H9 (cell line): ENCODE measurements around the gene SPATA19. TPM values are rescaled to one million over a fixed set of nuclear protein-coding genes. Genes with fewer than 3 reads are reported as not detected.

ENCODE experiments used
- DNase-seq: peaks from one replicate; pipeline ENCODE4 v3.0.0-alpha.2; 2017
- H2AFZ ChIP-seq: one replicate; pipeline ENCODE4 v1.6.1; 2013; ENCODE audit warnings: mild to moderate bottlenecking, low read length, control low read depth, moderate library complexity
- H2AK5ac ChIP-seq: 2 replicates; pipeline ENCODE4 v1.6.1; 2013; ENCODE audit warnings: low read length, control low read depth, mixed read lengths; ENCODE audit not compliant: insufficient read length
- H2BK120ac ChIP-seq: one replicate; pipeline ENCODE4 v1.6.1; 2013; ENCODE audit warnings: low read depth, mild to moderate bottlenecking, low read length, control low read depth, inconsistent platforms; ENCODE audit not compliant: poor library complexity, severe bottlenecking
- H2BK12ac ChIP-seq: 2 replicates; pipeline ENCODE4 v1.6.1; 2013; ENCODE audit warnings: low read length, control low read depth, mixed read lengths, low read depth; ENCODE audit not compliant: insufficient read length
- H2BK15ac ChIP-seq: 2 replicates; pipeline ENCODE4 v1.6.1; 2013; ENCODE audit warnings: low read depth, low read length, control low read depth
- H2BK20ac ChIP-seq: one replicate; pipeline ENCODE4 v1.6.1; 2013; ENCODE audit warnings: low read depth, mild to moderate bottlenecking, low read length, control low read depth, inconsistent platforms; ENCODE audit not compliant: poor library complexity, severe bottlenecking
- H2BK5ac ChIP-seq: 2 replicates; pipeline ENCODE4 v1.6.1; 2013; ENCODE audit warnings: low read length, control low read depth, mixed read lengths; ENCODE audit not compliant: insufficient read length
- H3K14ac ChIP-seq: 2 replicates; pipeline ENCODE4 v1.6.1; 2013; ENCODE audit warnings: low read length, control low read depth; ENCODE audit not compliant: insufficient read depth
- H3K18ac ChIP-seq: 2 replicates; pipeline ENCODE4 v1.6.1; 2013; ENCODE audit warnings: low read depth, mild to moderate bottlenecking, mixed read lengths, low read length, control low read depth; ENCODE audit not compliant: insufficient read length
- H3K23ac ChIP-seq: 2 replicates; pipeline ENCODE4 v1.6.1; 2013; ENCODE audit warnings: low read length, control low read depth, mixed read lengths, low read depth; ENCODE audit not compliant: insufficient read length
- H3K23me2 ChIP-seq: 2 replicates; pipeline ENCODE4 v1.6.1; 2013; ENCODE audit warnings: low read depth, mild to moderate bottlenecking, mixed read lengths, low read length, control low read depth; ENCODE audit not compliant: insufficient read length, poor library complexity, severe bottlenecking
- H3K27ac ChIP-seq: 2 replicates; pipeline ENCODE4 v1.5.1; 2013; ENCODE audit warnings: low read length, control low read depth, mixed read lengths, low read depth; ENCODE audit not compliant: insufficient read length
- H3K27me3 ChIP-seq: 2 replicates; pipeline ENCODE4 v1.6.1; 2013; ENCODE audit warnings: low read length, control low read depth, inconsistent platforms; ENCODE audit not compliant: insufficient read depth
- H3K4ac ChIP-seq: 2 replicates; pipeline ENCODE4 v1.6.1; 2013; ENCODE audit warnings: low read depth, mild to moderate bottlenecking, control low read depth, inconsistent platforms, low read length, moderate library complexity
- H3K4me1 ChIP-seq: 2 replicates; pipeline ENCODE4 v1.6.1; 2013; ENCODE audit warnings: low read length, control low read depth, inconsistent platforms; ENCODE audit not compliant: insufficient read depth
- H3K4me2 ChIP-seq: 2 replicates; pipeline ENCODE4 v1.6.1; 2013; ENCODE audit warnings: low read length, control low read depth, mixed read lengths; ENCODE audit not compliant: insufficient read length, insufficient read depth
- H3K56ac ChIP-seq: 2 replicates; pipeline ENCODE4 v1.6.1; 2013; ENCODE audit warnings: low read depth, mild to moderate bottlenecking, mixed read lengths, low read length, control low read depth; ENCODE audit not compliant: insufficient read length
- H3K79me1 ChIP-seq: 2 replicates; pipeline ENCODE4 v1.6.1; 2013; ENCODE audit warnings: low read depth, mild to moderate bottlenecking, moderate library complexity, low read length, control low read depth, inconsistent platforms; ENCODE audit not compliant: insufficient read depth, poor library complexity, severe bottlenecking
- H3K79me2 ChIP-seq: 2 replicates; pipeline ENCODE4 v1.6.1; 2013; ENCODE audit warnings: low read length, control low read depth, inconsistent platforms; ENCODE audit not compliant: insufficient read depth
- H3K9ac ChIP-seq: 2 replicates; pipeline ENCODE4 v1.6.1; 2013; ENCODE audit warnings: low read length, control low read depth, mixed read lengths; ENCODE audit not compliant: insufficient read length; ENCODE audit errors: extremely low read depth
- H3K9me3 ChIP-seq: one replicate; pipeline ENCODE4 v1.6.1; 2013; ENCODE audit warnings: low read depth, low read length, inconsistent platforms; ENCODE audit not compliant: control insufficient read depth
- H3T11ph ChIP-seq: one replicate; pipeline ENCODE4 v1.6.1; 2013; ENCODE audit warnings: mild to moderate bottlenecking, low read length, control low read depth, inconsistent platforms
- H4K20me1 ChIP-seq: one replicate; pipeline ENCODE4 v1.6.1; 2013; ENCODE audit not compliant: control insufficient read depth, insufficient read length, insufficient read depth
- H4K5ac ChIP-seq: 2 replicates; pipeline ENCODE4 v1.6.1; 2013; ENCODE audit warnings: low read depth, mild to moderate bottlenecking, mixed read lengths, low read length, control low read depth; ENCODE audit not compliant: insufficient read length
- H4K8ac ChIP-seq: replicated peaks from 2 replicates; pipeline ENCODE4 v1.6.1; 2013; ENCODE audit warnings: low read length, control low read depth, mixed read lengths, low read depth; ENCODE audit not compliant: insufficient read length
- H4K91ac ChIP-seq: 2 replicates; pipeline ENCODE4 v1.6.1; 2013; ENCODE audit warnings: low read depth, mild to moderate bottlenecking, moderate library complexity, mixed read lengths, low read length, control low read depth; ENCODE audit not compliant: insufficient read length
- H3K27ac Mint-ChIP-seq, 3 experiments: 2 replicates in 2 of 3; 3 replicates in 1 of 3; pipeline ENCODE4 v1.8.0; 2020 to 2021; ENCODE audit warnings: mixed read lengths in 3 of 3, mild to moderate bottlenecking in 1 of 3, moderate library complexity in 1 of 3
- H3K27me3 Mint-ChIP-seq: 2 replicates; pipeline ENCODE4 v1.8.0; 2021; ENCODE audit warnings: low read depth, mild to moderate bottlenecking, moderate library complexity, mixed read lengths
- H3K36me3 Mint-ChIP-seq, 3 experiments: 2 replicates in 2 of 3; 3 replicates in 1 of 3; pipeline ENCODE4 v1.8.0; 2020 to 2021; ENCODE audit warnings: low read depth in 3 of 3, mixed read lengths in 3 of 3; ENCODE audit not compliant: insufficient read depth in 1 of 3
- H3K4me1 Mint-ChIP-seq, 2 experiments: 2 replicates each; pipeline ENCODE4 v1.8.0; 2020; ENCODE audit warnings: mixed read lengths in 2 of 2
- H3K4me3 Mint-ChIP-seq, 2 experiments: 2 replicates in 1 of 2; 3 replicates in 1 of 2; pipeline ENCODE4 v1.8.0; 2020 to 2021; ENCODE audit warnings: mild to moderate bottlenecking in 2 of 2, mixed read lengths in 2 of 2, moderate library complexity in 1 of 2
- H3K9me3 Mint-ChIP-seq, 2 experiments: 2 replicates in 1 of 2; 3 replicates in 1 of 2; pipeline ENCODE4 v1.8.0; 2020; ENCODE audit warnings: mild to moderate bottlenecking in 2 of 2, mixed read lengths in 2 of 2, moderate library complexity in 1 of 2
- WGBS: extraction: QIAGEN DNeasy Blood & Tissue Kit; methylation state at CpG from one replicate; pipeline ENCODE4 v1.1.7; 2013; ENCODE audit warnings: missing lambda C conversion rate, low lambda C conversion rate, mixed read lengths; ENCODE audit not compliant: insufficient read length; ENCODE audit errors: extremely low coverage; 5-methylcytosine and 5-hydroxymethylcytosine counted together
- total RNA-seq: library from RNA; stranded (reverse); gene quantifications from 2 replicates; pipeline ENCODE4 v1.2.1, GENCODE V29; 2021
- TF ChIP-seq, protein P1 (sequence below): fragments of 200-600 bp; sonication (generic); conservative IDR thresholded peaks from 3 replicates; pipeline ENCODE4 v1.8.0; 2021; ENCODE audit warnings: antibody characterized with exemption, mild to moderate bottlenecking

Gene SPATA19
- total RNA-seq, 1 experiment from 2014 or later = not detected

DNA sequence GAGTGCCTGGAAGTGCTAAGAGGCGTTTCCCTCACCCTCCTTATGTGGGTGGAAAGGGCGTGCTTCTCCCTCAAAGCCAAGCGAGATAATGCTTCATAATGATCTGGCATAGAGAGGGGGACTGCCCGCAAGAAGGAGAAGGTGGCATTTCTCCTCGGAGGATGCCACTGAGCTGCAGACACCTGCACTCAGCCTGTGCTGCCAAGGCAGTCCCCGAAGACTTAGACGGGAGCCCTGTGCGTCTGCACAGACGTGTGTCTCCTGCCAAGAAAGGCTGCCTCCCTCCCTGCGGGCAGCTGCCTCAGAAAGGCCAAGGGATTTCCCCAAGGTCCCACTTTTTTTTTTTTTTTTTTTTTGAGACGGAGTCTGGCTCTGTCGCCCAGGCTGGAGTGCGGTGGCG is 48.1 kb upstream of the SPATA19 start:
- no peak overlapping the region for H3T11ph ChIP-seq
- WGBS = no CpG with 5 or more reads among the region's 14 CpGs
- H2AK5ac ChIP-seq = no peak overlapping the region
- H2BK20ac ChIP-seq = no peak overlapping the region
- peaks cover 0 to 6% (median 3%) of the 10 kb centered on the region in 3 experiments; a peak in 5 of 7 replicates for H3K36me3 Mint-ChIP-seq
- no peak overlapping the region for H3K27ac Mint-ChIP-seq
- H3K79me2 ChIP-seq = no peaks in the 10 kb centered on the region
- no peaks in the 10 kb centered on the region for H3K27me3 ChIP-seq
- H2AFZ ChIP-seq = no peak overlapping the region
- no peak overlapping the region for H2BK120ac ChIP-seq
- TF ChIP-seq, protein P1, sequence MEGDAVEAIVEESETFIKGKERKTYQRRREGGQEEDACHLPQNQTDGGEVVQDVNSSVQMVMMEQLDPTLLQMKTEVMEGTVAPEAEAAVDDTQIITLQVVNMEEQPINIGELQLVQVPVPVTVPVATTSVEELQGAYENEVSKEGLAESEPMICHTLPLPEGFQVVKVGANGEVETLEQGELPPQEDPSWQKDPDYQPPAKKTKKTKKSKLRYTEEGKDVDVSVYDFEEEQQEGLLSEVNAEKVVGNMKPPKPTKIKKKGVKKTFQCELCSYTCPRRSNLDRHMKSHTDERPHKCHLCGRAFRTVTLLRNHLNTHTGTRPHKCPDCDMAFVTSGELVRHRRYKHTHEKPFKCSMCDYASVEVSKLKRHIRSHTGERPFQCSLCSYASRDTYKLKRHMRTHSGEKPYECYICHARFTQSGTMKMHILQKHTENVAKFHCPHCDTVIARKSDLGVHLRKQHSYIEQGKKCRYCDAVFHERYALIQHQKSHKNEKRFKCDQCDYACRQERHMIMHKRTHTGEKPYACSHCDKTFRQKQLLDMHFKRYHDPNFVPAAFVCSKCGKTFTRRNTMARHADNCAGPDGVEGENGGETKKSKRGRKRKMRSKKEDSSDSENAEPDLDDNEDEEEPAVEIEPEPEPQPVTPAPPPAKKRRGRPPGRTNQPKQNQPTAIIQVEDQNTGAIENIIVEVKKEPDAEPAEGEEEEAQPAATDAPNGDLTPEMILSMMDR = no peak
- H2BK12ac ChIP-seq = no peak overlapping the region
- H2BK5ac ChIP-seq = no peak overlapping the region
- H3K4ac ChIP-seq = no peak overlapping the region
- H4K20me1 ChIP-seq = no peaks in the 10 kb centered on the region
- H3K27ac ChIP-seq = no peak overlapping the region
- H3K14ac ChIP-seq = peak overlapping the region; percentile 4; the same call in 1 of the 2 replicates
- H3K4me1 ChIP-seq = peaks cover 6% of the 10 kb centered on the region; the same call in 1 of the 2 replicates
- H3K23me2 ChIP-seq = no peaks in the 10 kb centered on the region
- no peak overlapping the region for H4K5ac ChIP-seq
- no peak overlapping the region for H4K91ac ChIP-seq
- no peaks in the 10 kb centered on the region for H3K9me3 Mint-ChIP-seq
- H3K4me3 Mint-ChIP-seq = no peak overlapping the region
- no peak overlapping the region for H4K8ac ChIP-seq
- DNase-seq = peak; percentile 17
- no peaks in the 10 kb centered on the region for H3K9me3 ChIP-seq
- no peak overlapping the region for H3K56ac ChIP-seq
- H3K23ac ChIP-seq = no peak overlapping the region
- H3K9ac ChIP-seq = no peak overlapping the region
- H3K4me2 ChIP-seq = no peak overlapping the region
- H3K27me3 Mint-ChIP-seq = peaks cover 17% of the 10 kb centered on the region
- H2BK15ac ChIP-seq = no peak overlapping the region
- no peaks in the 10 kb centered on the region for H3K79me1 ChIP-seq
- no peak overlapping the region for H3K18ac ChIP-seq
- peaks cover 28 to 31% of the 10 kb centered on the region in 2 experiments for H3K4me1 Mint-ChIP-seq
